Measurements from ENCODE around the gene C5orf15. TPM values are rescaled to one million over a fixed set of nuclear protein-coding genes. Genes with fewer than 3 reads are reported as not detected.

The C5orf15 gene
- total RNA-seq, 3 donors from 2014 or later (not counting 1 experiment from before 2014, with no cell fraction given) = 15.2 to 19.9 (median 18.0) TPM

DNA sequence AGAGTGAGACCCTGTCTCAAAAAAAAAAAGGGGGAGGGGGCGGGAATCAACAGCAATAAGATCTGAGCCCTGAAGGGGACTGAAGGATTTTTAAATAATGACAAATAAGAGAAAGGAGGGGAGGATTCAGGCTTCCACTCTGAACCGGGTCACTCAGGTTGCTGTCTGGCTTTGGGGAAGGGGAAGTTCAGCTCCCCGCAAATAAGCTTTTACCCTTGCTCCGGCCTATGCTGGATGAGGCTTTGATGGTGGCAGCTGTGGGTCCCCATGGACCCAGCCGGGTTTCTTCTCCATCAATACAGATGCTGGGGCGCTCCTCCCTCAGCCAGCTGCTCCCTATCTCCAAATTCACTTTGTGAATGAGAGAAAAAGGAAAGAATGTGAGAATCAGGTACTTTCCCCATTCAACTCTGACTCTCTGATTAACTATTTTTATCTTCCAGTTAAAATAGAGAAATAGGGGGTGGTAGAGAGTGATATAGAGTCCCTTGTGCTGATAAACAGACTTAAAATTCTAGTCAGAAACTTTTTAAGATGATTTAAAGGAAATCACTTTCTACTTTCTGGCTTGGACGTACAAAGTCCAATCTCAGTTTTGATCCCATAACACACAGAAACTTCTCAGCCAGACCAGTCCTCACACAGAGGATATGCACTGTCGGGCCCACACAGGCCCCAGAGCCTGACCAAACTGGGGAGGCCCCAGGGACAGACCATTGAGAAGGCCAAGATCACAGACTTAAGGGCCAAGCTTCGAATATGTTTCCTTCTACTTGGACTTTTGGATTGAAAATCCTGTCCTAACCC lies 39.6 kb downstream of the C5orf15 start:
- H3K4me1 Mint-ChIP-seq = peaks cover 14 to 18% of the 10 kb centered on the region in 2 donors
- H3K36me3 Mint-ChIP-seq = no peaks in the 10 kb centered on the region
- no peaks in the 10 kb centered on the region for H3K9me3 ChIP-seq (ENCODE audit: control insufficient read depth, insufficient read depth, low read length)
- no peak overlapping the region for H3K4me3 ChIP-seq (ENCODE audit: low read length)
- no peaks in the 10 kb centered on the region for H3K27me3 ChIP-seq (ENCODE audit: control insufficient read depth, insufficient read depth, low read length)
- H3K27me3 Mint-ChIP-seq (ENCODE audit: low read depth in 2 of 2) = peaks cover 4 to 11% of the 10 kb centered on the region in 2 donors
- ATAC-seq = no peak
- 62% methylated on average over 7 of the region's 9 CpGs for WGBS (ENCODE audit: insufficient coverage)
- H3K27ac ChIP-seq (ENCODE audit: low read length) = peak overlapping the region; percentile 75
- DNase-seq = no peak
- H3K9me3 Mint-ChIP-seq = no peaks in the 10 kb centered on the region
- no peaks in the 10 kb centered on the region for H3K36me3 ChIP-seq (ENCODE audit: control insufficient read depth, insufficient read depth, low read length)
- H3K27ac Mint-ChIP-seq = peak overlapping the region; percentile 80 to 93
- peak overlapping the region; percentile 6 for H3K4me3 Mint-ChIP-seq
- TF ChIP-seq, protein P1, sequence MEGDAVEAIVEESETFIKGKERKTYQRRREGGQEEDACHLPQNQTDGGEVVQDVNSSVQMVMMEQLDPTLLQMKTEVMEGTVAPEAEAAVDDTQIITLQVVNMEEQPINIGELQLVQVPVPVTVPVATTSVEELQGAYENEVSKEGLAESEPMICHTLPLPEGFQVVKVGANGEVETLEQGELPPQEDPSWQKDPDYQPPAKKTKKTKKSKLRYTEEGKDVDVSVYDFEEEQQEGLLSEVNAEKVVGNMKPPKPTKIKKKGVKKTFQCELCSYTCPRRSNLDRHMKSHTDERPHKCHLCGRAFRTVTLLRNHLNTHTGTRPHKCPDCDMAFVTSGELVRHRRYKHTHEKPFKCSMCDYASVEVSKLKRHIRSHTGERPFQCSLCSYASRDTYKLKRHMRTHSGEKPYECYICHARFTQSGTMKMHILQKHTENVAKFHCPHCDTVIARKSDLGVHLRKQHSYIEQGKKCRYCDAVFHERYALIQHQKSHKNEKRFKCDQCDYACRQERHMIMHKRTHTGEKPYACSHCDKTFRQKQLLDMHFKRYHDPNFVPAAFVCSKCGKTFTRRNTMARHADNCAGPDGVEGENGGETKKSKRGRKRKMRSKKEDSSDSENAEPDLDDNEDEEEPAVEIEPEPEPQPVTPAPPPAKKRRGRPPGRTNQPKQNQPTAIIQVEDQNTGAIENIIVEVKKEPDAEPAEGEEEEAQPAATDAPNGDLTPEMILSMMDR (IDR thresholded peaks at IDR 0.05) = no peak
- intact Hi-C loops (cut with micrococcal nuclease) = no loop called here
- H3K4me1 ChIP-seq (ENCODE audit: control insufficient read depth, insufficient read depth, low read length) = peaks cover 42% of the 10 kb centered on the region

DNA sequence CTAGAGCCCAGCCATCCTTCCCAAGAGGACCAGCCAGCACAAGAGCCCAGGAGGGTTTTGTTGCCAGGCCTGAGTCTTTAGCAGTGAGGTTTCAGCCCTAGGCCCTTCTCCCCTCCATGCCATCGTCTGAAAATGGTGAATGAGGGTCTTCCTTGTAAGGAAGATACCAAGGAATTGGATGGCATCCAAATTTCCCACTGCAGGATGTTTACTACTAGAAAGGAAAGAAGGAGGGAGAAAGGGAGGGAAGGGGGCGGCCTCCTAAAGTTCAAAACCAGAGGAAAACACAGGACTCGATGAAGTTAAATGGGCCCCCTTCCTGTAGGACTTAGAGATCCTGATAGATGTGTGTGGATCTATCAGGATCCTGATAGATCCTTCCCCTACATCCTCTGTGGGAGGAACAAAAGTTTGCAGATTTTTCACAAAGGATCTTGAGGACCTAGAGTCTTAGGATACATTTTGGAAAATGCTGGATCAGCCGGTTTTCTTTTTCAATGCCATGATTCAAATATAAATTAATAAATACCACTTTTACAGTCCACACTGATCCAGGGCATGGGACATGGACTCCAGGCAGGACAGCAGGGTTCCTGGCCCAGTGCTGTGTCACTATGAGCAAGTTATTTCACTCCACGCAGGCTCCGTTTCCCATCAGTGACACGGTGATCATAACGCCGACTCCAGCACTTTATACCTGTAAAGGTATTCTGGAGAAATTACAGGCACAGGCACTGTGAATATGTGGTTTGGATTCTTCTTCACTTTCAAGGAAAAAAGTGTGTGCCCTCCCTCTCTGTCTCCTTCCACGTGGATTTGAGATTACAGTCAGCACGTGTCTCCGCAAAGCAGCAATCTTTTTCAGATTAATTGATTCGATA lies 40.9 kb downstream of the C5orf15 start:
- Histone ChIP-seq H3K36me3 (ENCODE audit: control insufficient read depth, insufficient read depth, low read length) (no peaks in the 10 kb centered on the region), H3K27ac (ENCODE audit: low read length) (no peak overlapping the region), H3K9me3 (ENCODE audit: control insufficient read depth, insufficient read depth, low read length) (no peaks in the 10 kb centered on the region), H3K4me3 (ENCODE audit: low read length) (no peak overlapping the region), H3K27me3 (ENCODE audit: control insufficient read depth, insufficient read depth, low read length) (no peaks in the 10 kb centered on the region), H3K4me1 (ENCODE audit: control insufficient read depth, insufficient read depth, low read length) (peaks cover 30% of the 10 kb centered on the region)
- peaks cover 6 to 12% of the 10 kb centered on the region in 2 donors for H3K27me3 Mint-ChIP-seq (ENCODE audit: low read depth in 2 of 2)
- WGBS (ENCODE audit: insufficient coverage) = 89% methylated on average over 12 of the region's 13 CpGs
- H3K27ac Mint-ChIP-seq = peak overlapping the region in 1 of 2 donors; percentile 44
- intact Hi-C loops (cut with micrococcal nuclease) = no loop called here
- H3K4me1 Mint-ChIP-seq = peaks cover 14 to 18% of the 10 kb centered on the region in 2 donors
- no peaks in the 10 kb centered on the region for H3K36me3 Mint-ChIP-seq
- TF ChIP-seq, protein P1 (IDR thresholded peaks at IDR 0.05) = no peak
- no peak overlapping the region for H3K4me3 Mint-ChIP-seq
- ATAC-seq (no peak), DNase-seq (no peak)
- no peaks in the 10 kb centered on the region for H3K9me3 Mint-ChIP-seq

DNA sequence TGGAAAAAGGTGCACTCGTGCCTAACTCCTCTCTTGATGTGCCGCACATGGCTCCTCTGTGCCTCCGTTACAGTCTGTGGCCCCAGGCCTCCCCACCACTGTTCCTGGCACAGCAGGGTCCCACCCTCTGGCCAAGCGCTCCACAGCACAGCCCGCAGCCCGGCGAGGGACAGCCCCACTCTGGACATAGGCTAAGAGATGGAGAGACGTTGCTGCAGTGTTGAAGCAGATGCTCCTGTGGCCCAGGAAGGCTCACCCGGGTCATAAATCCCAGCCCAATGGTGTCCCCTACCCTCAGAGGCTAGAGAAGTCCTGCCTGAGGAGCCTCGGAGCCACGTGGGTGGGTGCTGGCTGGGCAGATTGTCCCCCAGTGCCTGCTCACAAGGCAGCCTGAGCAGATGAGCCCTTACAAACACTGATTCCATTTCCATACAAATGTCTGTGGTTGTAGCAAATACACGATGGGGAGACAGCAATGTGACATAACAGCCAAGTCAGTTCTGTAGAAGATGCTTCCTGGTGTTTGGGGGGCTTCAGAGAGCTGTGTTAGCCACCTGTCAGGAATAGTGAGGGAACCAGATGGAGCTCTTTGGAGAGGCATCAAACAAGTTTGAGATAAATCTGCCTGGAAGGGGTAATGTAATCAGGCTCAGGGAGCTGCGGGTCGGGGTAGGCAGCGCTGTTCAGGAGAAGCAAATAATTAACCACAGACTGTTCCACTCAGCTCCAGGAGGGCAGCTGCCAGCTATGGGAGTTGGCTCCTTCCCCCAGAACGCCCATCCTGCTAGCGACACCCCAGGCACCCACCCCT lies 41.7 kb downstream of the C5orf15 start:
- Mint-ChIP-seq H3K4me3 (no peak overlapping the region), H3K27ac (peak overlapping the region in 1 of 2 donors; percentile 44), H3K36me3 (no peaks in the 10 kb centered on the region), H3K9me3 (no peaks in the 10 kb centered on the region), H3K27me3 (ENCODE audit: low read depth in 2 of 2) (peaks cover 7 to 12% of the 10 kb centered on the region in 2 donors), H3K4me1 (peaks cover 14 to 18% of the 10 kb centered on the region in 2 donors)
- Histone ChIP-seq H3K27ac (ENCODE audit: low read length) (no peak overlapping the region), H3K9me3 (ENCODE audit: control insufficient read depth, insufficient read depth, low read length) (no peaks in the 10 kb centered on the region), H3K4me1 (ENCODE audit: control insufficient read depth, insufficient read depth, low read length) (peaks cover 28% of the 10 kb centered on the region), H3K4me3 (ENCODE audit: low read length) (no peak overlapping the region), H3K36me3 (ENCODE audit: control insufficient read depth, insufficient read depth, low read length) (no peaks in the 10 kb centered on the region), H3K27me3 (ENCODE audit: control insufficient read depth, insufficient read depth, low read length) (no peaks in the 10 kb centered on the region)
- DNase-seq = no peak
- TF ChIP-seq, protein P1 (IDR thresholded peaks at IDR 0.05) = no peak
- ATAC-seq = no peak
- intact Hi-C loops (cut with micrococcal nuclease) = no loop called here
- 91% methylated on average over 17 of the region's 17 CpGs for WGBS (ENCODE audit: insufficient coverage)

All from natural killer cell (primary cell).